ENCODE measurements around the gene METTL9.
A peak's percentile ranks its signal among the peaks of the same experiment; 100 is the strongest.
"Not testable (repeated sequence)": the region's sequence is repeated elsewhere in the genome, so short reads cannot be mapped to it uniquely, and the experiment has no call there.

Gene METTL9

GRCh38 chr16:21639493-21639892, 40.1 kb downstream of the METTL9 start:
- DNase-seq, result no peak

- no peak for DNase-seq
Observed at GRCh38 chr16:21641916-21642315, 42.5 kb downstream of the METTL9 start.

DNA sequence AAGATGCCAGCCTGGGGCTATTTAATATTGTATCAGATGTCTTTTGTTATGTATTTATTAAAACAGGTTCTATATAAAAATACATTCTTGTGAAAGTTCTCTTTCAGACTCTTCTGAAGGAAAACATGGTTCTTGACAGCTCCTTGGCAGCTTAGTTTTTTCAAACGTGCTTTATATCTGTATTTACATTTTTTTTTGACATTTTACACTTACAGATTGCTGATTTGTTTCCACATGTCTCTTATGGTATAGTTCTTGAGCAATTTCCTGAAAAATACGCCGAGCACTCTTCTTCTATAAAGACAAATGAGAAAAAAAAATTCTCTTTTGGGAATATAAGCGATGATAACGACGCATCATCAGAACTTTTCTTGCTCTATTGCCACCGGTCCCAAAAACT, 43.5 kb downstream of the METTL9 start:
- DNase-seq, result no peak

GRCh38 chr16:21643785-21644184, 44.4 kb downstream of the METTL9 start:
- no peak for DNase-seq

- no peak for DNase-seq
Observed at GRCh38 chr16:21644674-21645073, 45.3 kb downstream of the METTL9 start.

DNA sequence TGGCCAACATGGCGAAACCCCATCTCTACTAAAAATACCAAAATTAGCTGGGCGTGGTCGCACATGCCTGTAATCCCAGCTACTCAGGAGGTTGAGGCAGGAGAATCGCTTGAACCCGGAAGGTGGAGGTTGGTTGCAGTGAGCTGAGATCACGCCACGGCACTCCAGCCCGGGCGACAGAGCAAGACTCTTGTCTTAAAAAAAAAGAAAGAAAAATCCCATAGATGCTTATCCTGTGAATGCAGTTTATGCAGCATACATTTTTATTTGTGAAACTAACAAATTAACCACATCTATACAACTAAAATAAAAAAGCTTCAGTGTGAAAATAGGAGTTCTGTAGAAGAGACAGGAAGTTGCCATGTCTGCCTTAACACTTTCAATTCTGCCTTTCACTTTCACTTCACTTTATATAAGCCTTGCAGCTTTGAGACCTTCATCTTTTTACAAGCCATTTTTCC, 45.9 kb downstream of the METTL9 start:
- no peak for DNase-seq

- DNase-seq, result no peak
Observed at GRCh38 chr16:21646091-21646490, 46.7 kb downstream of the METTL9 start.

- no peak for DNase-seq
Observed at GRCh38 chr16:21646721-21647561, 47.6 kb downstream of the METTL9 start.

- no peak for DNase-seq
Observed at GRCh38 chr16:21647562-21648164, 48.3 kb downstream of the METTL9 start.

GRCh38 chr16:21649826-21650406, 50.5 kb downstream of the METTL9 start:
- DNase-seq, result not testable (repeated sequence)

DNA sequence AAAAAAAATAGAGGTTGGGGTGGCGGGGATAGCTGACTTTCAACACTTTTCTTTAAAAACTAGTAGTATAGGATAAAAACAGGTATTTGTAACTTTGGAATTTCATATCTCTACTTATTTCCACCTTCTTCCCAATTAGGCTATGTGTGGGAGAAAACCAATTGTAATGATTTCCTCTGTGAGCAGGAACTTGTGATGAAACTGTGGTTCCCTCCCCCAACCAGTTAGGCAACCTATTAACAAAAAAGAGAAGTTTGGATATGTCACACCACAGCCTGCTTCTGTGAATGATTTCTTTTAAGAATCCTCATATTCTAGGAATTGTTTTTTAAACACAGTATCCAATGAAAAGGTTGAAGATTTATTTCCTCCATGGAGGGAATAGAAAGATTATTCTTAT, 51.1 kb downstream of the METTL9 start:
- peak; percentile 24 for DNase-seq

GRCh38 chr16:21651515-21651914, 52.1 kb downstream of the METTL9 start:
- DNase-seq, result no peak

- DNase-seq, result no peak
Observed at GRCh38 chr16:21652453-21652852, 53.1 kb downstream of the METTL9 start, which contains the start of gene IGSF6. Gene IGSF6 (minus strand): TSS chr16:21652608. CDS start chr16:21652598, 10 bp downstream.

GRCh38 chr16:21653571-21653970, 54.2 kb downstream of the METTL9 start:
- DNase-seq, result no peak

- no peak for DNase-seq
Observed at GRCh38 chr16:21654466-21654865, 55.1 kb downstream of the METTL9 start.

GRCh38 chr16:21654881-21655280, 55.5 kb downstream of the METTL9 start:
- DNase-seq, result no peak

- peak; percentile 6 for DNase-seq
Observed at GRCh38 chr16:21656795-21657768, 57.7 kb downstream of the METTL9 start.

DNA sequence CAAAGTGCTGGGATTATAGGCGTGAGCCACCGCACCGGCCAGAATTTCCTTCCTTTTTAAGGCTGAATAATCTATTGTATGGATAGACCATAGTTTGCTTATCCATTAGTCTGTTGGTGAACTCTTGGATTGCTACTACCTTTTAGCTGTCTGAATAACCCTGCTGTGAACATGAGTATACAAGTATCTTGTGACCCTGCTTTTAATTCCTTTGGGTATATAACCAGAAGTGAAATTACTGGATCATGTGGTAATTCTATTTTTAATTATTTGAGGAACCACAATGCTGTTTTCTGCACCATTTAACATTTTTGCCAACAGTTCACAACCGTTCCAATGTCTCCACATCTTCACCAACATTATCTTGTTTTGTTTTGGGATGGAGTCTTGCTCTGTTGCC, 59.7 kb downstream of the METTL9 start:
- no peak for DNase-seq

DNA sequence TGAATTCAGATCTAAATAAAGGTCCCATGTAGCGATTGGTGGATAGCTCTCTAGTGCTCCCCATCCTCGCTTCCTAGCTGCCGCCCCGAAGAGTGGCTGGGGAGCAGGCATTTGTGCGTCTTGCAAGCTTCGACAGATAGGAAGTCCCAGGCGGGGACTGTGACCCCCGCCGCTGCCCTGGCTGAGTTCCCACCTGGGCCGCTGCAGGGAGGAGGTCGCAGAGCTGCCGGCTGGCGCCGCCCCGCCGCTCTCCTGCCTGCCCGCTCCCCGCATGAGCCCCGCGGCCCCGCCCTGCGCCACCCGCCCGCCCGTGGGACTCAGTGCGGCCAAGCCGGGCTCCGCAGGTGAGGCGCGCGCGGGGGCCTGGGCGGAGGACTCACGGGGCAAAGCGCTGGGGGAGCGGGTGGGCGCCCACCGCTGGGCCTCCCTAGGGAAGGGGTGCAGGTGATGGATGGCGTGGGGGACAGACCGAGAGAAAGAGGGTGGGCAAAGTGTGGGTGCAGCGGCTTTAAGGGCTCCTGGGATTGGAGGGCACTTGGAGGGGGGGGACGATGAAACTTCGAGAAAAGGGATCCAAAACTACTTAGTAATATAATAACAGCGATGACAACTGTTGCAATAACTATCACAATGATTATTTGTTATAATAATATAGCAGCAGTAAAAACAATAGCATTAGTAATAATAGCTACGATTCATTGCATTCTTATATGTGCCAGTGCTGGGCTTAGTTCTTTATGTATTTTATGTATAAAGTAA, 64.7 kb downstream of the METTL9 start, which contains the start of gene OTOA:
TSS of gene OTOA (plus strand) at position 80 of the 759 bp plus-strand sequence. CDS start 14,547 bp downstream, outside the sequence.
- no peak for DNase-seq

DNA sequence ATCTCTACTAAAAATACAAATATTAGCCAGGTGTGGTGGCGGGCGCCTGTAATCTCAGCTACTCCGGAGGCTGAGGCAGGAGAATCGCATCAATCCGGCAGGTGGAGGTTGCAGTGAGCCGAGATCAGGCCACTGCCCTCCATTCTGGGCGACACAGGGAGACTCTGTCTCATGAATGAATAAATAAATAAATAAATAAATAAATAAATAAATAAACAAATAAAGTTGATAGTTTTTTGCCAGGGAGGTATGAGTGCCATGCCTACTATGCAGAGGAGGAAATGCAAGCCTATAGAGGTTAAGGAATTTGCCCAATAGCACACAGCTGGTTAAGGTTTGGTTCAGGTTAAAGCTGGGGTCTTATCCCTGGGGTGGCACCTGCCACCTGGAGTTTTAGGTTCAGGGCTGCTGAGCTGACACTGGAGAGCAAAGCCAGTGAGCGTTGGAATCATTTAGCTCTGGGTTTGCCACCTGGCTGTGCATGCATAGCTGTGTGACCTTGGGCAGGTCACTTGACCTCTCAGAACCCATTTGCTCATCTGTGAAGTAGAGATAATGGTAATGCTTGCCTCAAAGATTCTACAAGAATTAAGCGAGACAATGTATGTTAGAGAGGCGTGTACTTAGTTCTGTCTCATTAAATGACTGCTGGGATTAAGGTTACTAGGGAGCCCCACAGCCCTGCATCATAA, 65.6 kb downstream of the METTL9 start:
- no peak for DNase-seq

DNA sequence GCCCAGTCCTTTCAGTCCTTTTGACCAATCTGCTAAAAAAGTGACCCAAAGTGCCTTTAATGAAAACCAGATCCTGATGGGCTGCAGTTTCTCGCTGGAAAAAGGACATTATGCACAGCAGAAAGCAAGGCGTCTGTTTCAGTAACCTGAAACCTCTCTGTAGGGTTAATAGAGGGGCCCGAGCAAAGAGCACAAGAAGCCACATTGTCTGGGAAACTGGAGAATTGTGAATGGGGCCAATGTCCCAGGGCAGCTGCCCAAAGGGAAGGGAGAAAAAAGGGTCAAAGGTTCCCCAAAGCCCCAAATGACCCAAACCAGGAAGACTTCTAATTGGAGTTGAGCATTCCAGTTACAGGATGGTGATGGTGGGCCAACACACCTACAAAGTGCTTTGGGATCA, 67.4 kb downstream of the METTL9 start:
- DNase-seq, result no peak
